H1 (cell line): ENCODE data around the gene NOD2. TPM values are rescaled to one million over a fixed set of nuclear protein-coding genes. Genes with fewer than 3 reads are reported as not detected.

ENCODE experiments used
- CTCF ChIA-PET: fragments of 300-600 bp; sonication (Branson Sonifier 250); formaldehyde crosslinking; loops from one replicate; lab custom pipeline; 2021; ENCODE audit not compliant: partially characterized antibody; lab: Charles Lee
- POLR2A ChIA-PET: fragments of 300-600 bp; sonication (Branson Sonifier 250); formaldehyde crosslinking; loops from one replicate; lab custom pipeline; 2021; ENCODE audit warnings: inconsistent platforms; ENCODE audit not compliant: partially characterized antibody; lab: Charles Lee
- DNase-seq, 2 experiments: peaks; one replicate each; pipeline versions ENCODE4 v3.0.0 to v3.0.0-alpha.2; 2010 to 2022; ENCODE audit warnings: low spot score in 2 of 2, low read depth in 1 of 2, mixed read lengths in 1 of 2
- FAIRE-seq: peaks from 2 replicates; lab custom pipeline; 2011; peaks lifted over from hg19 to GRCh38; lab: Jason Lieb, UNC
- H2AFZ ChIP-seq: 2 replicates; pipeline ENCODE4 v1.8.1; 2012; ENCODE audit warnings: low read length, inconsistent platforms
- H2AK5ac ChIP-seq: 2 replicates; pipeline ENCODE4 v1.6.1; 2013; ENCODE audit warnings: low read depth, low read length
- H2BK120ac ChIP-seq: replicated peaks from 2 replicates; pipeline ENCODE3; 2013; ENCODE audit warnings: low read depth, low read length, inconsistent platforms
- H2BK12ac ChIP-seq: 2 replicates; pipeline ENCODE4 v1.6.1; 2013; ENCODE audit warnings: low read depth, low read length
- H2BK15ac ChIP-seq: 2 replicates; pipeline ENCODE4 v1.6.1; 2013; ENCODE audit warnings: low read length
- H2BK20ac ChIP-seq: 2 replicates; pipeline ENCODE4 v1.6.1; 2013; ENCODE audit warnings: low read length
- H2BK5ac ChIP-seq: 2 replicates; pipeline ENCODE4 v1.6.1; 2013; ENCODE audit warnings: low read depth, low read length
- H3K14ac ChIP-seq: 2 replicates; pipeline ENCODE4 v1.6.1; 2013; ENCODE audit warnings: inconsistent platforms; ENCODE audit not compliant: insufficient read length
- H3K18ac ChIP-seq: 2 replicates; pipeline ENCODE4 v1.6.1; 2013; ENCODE audit warnings: low read length; ENCODE audit errors: extremely low read depth
- H3K23ac ChIP-seq: 2 replicates; pipeline ENCODE4 v1.6.1; 2013; ENCODE audit warnings: inconsistent platforms; ENCODE audit not compliant: insufficient read length
- H3K23me2 ChIP-seq: 2 replicates; pipeline ENCODE4 v1.6.1; 2013; ENCODE audit warnings: low read depth, low read length
- H3K27ac ChIP-seq: 2 replicates; pipeline ENCODE4 v1.6.1; 2011; ENCODE audit warnings: low read depth, low read length, inconsistent platforms
- H3K27me3 ChIP-seq, 4 experiments: replicated peaks in 1 of 4; 1 replicate in 1 of 4; 2 replicates in 3 of 4; pipeline versions ENCODE4 v1.6.1 to v1.8.1; 2011 to 2013; ENCODE audit warnings: low read length in 3 of 4, mild to moderate bottlenecking in 3 of 4, inconsistent platforms in 2 of 4, mixed read lengths in 2 of 4, moderate library complexity in 1 of 4; ENCODE audit not compliant: control insufficient read depth in 3 of 4, insufficient read depth in 3 of 4; ENCODE audit errors: extremely low read depth in 1 of 4
- H3K36me3 ChIP-seq, 4 experiments: 2 replicates each; pipeline versions ENCODE4 v1.6.1 to v1.8.1; 2011 to 2013; ENCODE audit warnings: mild to moderate bottlenecking in 4 of 4, low read length in 3 of 4, moderate library complexity in 2 of 4, control low read depth in 1 of 4, inconsistent platforms in 1 of 4; ENCODE audit not compliant: insufficient read depth in 4 of 4, control insufficient read depth in 2 of 4
- H3K4ac ChIP-seq: replicated peaks from 2 replicates; pipeline ENCODE3; 2013; ENCODE audit warnings: low read length, low read depth, mixed read lengths, inconsistent platforms; ENCODE audit not compliant: insufficient read length
- H3K4me1 ChIP-seq, 4 experiments: replicated peaks in 1 of 4; 1 replicate in 1 of 4; 2 replicates in 3 of 4; pipeline versions ENCODE4 v1.6.1 to v1.8.1; 2011 to 2013; ENCODE audit warnings: low read length in 3 of 4, inconsistent platforms in 2 of 4, mixed read lengths in 1 of 4; ENCODE audit not compliant: insufficient read depth in 4 of 4, control insufficient read depth in 3 of 4
- H3K4me2 ChIP-seq, 2 experiments: 2 replicates each; pipeline versions ENCODE4 v1.6.1 to v1.8.1; 2011 to 2013; ENCODE audit warnings: low read depth in 2 of 2, low read length in 2 of 2, control low read depth in 1 of 2, inconsistent platforms in 1 of 2, mild to moderate bottlenecking in 1 of 2; ENCODE audit not compliant: insufficient read depth in 1 of 2
- H3K4me3 ChIP-seq, 4 experiments: fragments of 200-600, 300-600 bp in 1 of 4; sonication (generic), shearing (Covaris generic), sonication (Bioruptor Twin) in 1 of 4; 2 replicates each; pipeline versions ENCODE4 v1.5.1 to v1.8.1; 2011 to 2016; ENCODE audit warnings: low read length in 4 of 4, low read depth in 3 of 4, control low read depth in 2 of 4, inconsistent platforms in 2 of 4, mild to moderate bottlenecking in 2 of 4, mixed read lengths in 1 of 4, moderate library complexity in 1 of 4; ENCODE audit not compliant: insufficient read depth in 2 of 4; ENCODE audit errors: extremely low read depth in 1 of 4
- H3K56ac ChIP-seq: replicated peaks from 2 replicates; pipeline ENCODE3; 2013; ENCODE audit warnings: low read depth, mild to moderate bottlenecking, mixed read lengths, low read length, inconsistent platforms; ENCODE audit not compliant: insufficient read length
- H3K79me1 ChIP-seq: 2 replicates; pipeline ENCODE4 v1.6.1; 2013; ENCODE audit warnings: low read depth, low read length, control low read depth
- H3K79me2 ChIP-seq, 2 experiments: 2 replicates each; pipeline versions ENCODE4 v1.6.1 to v1.8.1; 2012 to 2013; ENCODE audit warnings: low read length in 2 of 2, mild to moderate bottlenecking in 2 of 2, inconsistent platforms in 1 of 2; ENCODE audit not compliant: insufficient read depth in 2 of 2, control insufficient read depth in 1 of 2
- H3K9ac ChIP-seq, 4 experiments: replicated peaks in 1 of 4; 1 replicate in 1 of 4; 2 replicates in 3 of 4; pipeline versions ENCODE4 v1.6.1 to v1.8.1; 2011 to 2013; ENCODE audit warnings: low read depth in 3 of 4, low read length in 3 of 4, control low read depth in 2 of 4, mild to moderate bottlenecking in 2 of 4, moderate library complexity in 2 of 4, inconsistent platforms in 1 of 4; ENCODE audit errors: extremely low read depth in 1 of 4
- H3K9me3 ChIP-seq, 2 experiments: 2 replicates each; pipeline versions ENCODE4 v1.6.1 to v1.8.1; 2012 to 2013; ENCODE audit warnings: mild to moderate bottlenecking in 2 of 2, moderate library complexity in 2 of 2, control low read depth in 1 of 2, inconsistent platforms in 1 of 2, low read depth in 1 of 2, low read length in 1 of 2, mixed read lengths in 1 of 2; ENCODE audit not compliant: insufficient read depth in 2 of 2
- H4K20me1 ChIP-seq, 2 experiments: replicated peaks in 1 of 2; 2 replicates each; pipeline versions ENCODE3 to v1.8.1; 2011 to 2013; ENCODE audit warnings: inconsistent platforms in 2 of 2, low read length in 2 of 2, mild to moderate bottlenecking in 1 of 2; ENCODE audit not compliant: insufficient read depth in 2 of 2, control insufficient read depth in 1 of 2
- H4K5ac ChIP-seq: 2 replicates; pipeline ENCODE4 v1.6.1; 2013; ENCODE audit warnings: low read length, low read depth, mixed read lengths, inconsistent platforms; ENCODE audit not compliant: insufficient read length
- H4K8ac ChIP-seq: 2 replicates; pipeline ENCODE4 v1.8.0; 2013; ENCODE audit warnings: mild to moderate bottlenecking, moderate library complexity, low read length, inconsistent platforms; ENCODE audit not compliant: insufficient read depth; ENCODE audit errors: extremely low read depth
- H4K91ac ChIP-seq: replicated peaks from 2 replicates; pipeline ENCODE3; 2013; ENCODE audit warnings: low read length, mixed read lengths, inconsistent platforms; ENCODE audit not compliant: insufficient read length
- CHD2 ChIP-seq: IDR thresholded peaks from 2 replicates; pipeline ENCODE4 v1.6.1; 2012; ENCODE audit warnings: low read length, improper control_type of control experiment
- EZH2 ChIP-seq: fragments of 200-600 bp; sonication (generic); IDR thresholded peaks from 2 replicates; pipeline ENCODE4 v1.7.1; 2012; ENCODE audit warnings: low read depth, mild to moderate bottlenecking, moderate library complexity, low read length, inconsistent platforms; ENCODE audit not compliant: severe bottlenecking
- GTF2F1 ChIP-seq: IDR thresholded peaks from 2 replicates; pipeline ENCODE4 v1.6.1; 2012; ENCODE audit warnings: low read depth, low read length, improper control_type of control experiment, borderline replicate concordance
- SP2 ChIP-seq: IDR thresholded peaks from 2 replicates; pipeline ENCODE4 v1.6.1; 2012; ENCODE audit warnings: mild to moderate bottlenecking, low read length, inconsistent platforms
- SP4 ChIP-seq: IDR thresholded peaks from 2 replicates; pipeline ENCODE4 v1.6.1; 2012; ENCODE audit warnings: low read length, inconsistent platforms
- SUZ12 ChIP-seq: fragments of 200-600 bp; sonication (generic); IDR thresholded peaks from 2 replicates; pipeline ENCODE4 v1.6.1; 2012; ENCODE audit warnings: mild to moderate bottlenecking, inconsistent platforms, low read length, moderate library complexity, mixed read lengths
- WGBS, 2 experiments: shearing (Covaris generic) in 1 of 2; methylation state at CpG; one replicate each; pipeline versions ENCODE4 v1.1.6 to v1.1.7; 2013 to 2015; ENCODE audit warnings: low lambda C conversion rate in 2 of 2, mixed read lengths in 2 of 2, inconsistent platforms in 1 of 2, low coverage in 1 of 2, missing lambda C conversion rate in 1 of 2; ENCODE audit not compliant: insufficient replicate concordance in 2 of 2, insufficient coverage in 1 of 2, insufficient read length in 1 of 2; ENCODE audit errors: extremely low coverage in 1 of 2, missing lambda C conversion rate in 1 of 2; 5-methylcytosine and 5-hydroxymethylcytosine counted together
- polyA plus RNA-seq, 7 experiments: library from polyadenylated mRNA; depleted of rRNA in 3 of 7; stranded (reverse) in 5 of 7; unstranded in 2 of 7; fragments of >200 nt in 5 of 7; fragments of 200-250 nt in 2 of 7; gene quantifications; 1 replicate in 5 of 7; 2 replicates in 1 of 7; 4 replicates in 1 of 7; pipeline versions ENCODE4 v1.2.1 to v1.2.3, GENCODE V29; 2011 to 2013; ENCODE audit warnings: missing spikeins in 2 of 7, mixed read lengths in 2 of 7
- total RNA-seq: library from RNA; stranded (reverse); fragmentation: NEBNext Ultra II Directional; extraction: Animal tissue kit (Norgen Biotek cat#: 25700); gene quantifications from 2 replicates; pipeline ENCODE4 v1.2.1, GENCODE V29; 2021

The NOD2 gene
- total and polyA plus RNA-seq, 2 of the 8 experiments (the other 6 are each of a cell fraction or from before 2014, with no cell fraction given): 0.37 to 0.42 TPM

DNA sequence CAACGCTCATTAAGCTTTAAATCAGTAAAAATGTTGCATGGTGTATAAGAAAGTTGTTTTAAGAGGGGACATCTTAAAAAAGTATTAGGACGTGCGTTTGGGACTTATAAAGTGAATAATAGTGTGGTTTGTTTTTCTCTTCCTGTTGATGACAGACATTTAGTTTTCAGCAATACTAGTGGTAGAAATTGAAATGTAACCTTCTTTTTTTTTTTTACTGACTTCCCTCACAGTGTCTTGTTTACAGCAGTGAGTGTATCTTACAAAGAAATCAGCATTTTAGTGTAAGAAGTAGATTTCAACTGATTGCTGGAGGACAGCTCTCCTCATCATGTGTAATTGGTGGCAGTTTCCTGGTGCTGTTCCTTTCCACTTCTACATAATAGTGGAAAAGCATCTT, 88.1 kb downstream of the NOD2 start:
- DNase-seq (no peak), FAIRE-seq (no peak)
- Histone ChIP-seq H3K14ac (no peak overlapping the region), H2BK5ac (no peak overlapping the region), H3K4me3 (no peak overlapping the region), H2BK12ac (no peak overlapping the region), H3K36me3 (no peaks in the 10 kb centered on the region; a peak in 1 of 8 replicates), H3K4me1 (no peaks in the 10 kb centered on the region), H4K20me1 (no peaks in the 10 kb centered on the region), H3K4ac (no peak overlapping the region), H3K56ac (no peak overlapping the region), H2BK120ac (no peak overlapping the region), H4K91ac (no peak overlapping the region), H2BK20ac (no peak overlapping the region), H4K5ac (no peak overlapping the region), H3K27me3 (no peaks in the 10 kb centered on the region), H3K4me2 (no peak overlapping the region), H3K18ac (no peak overlapping the region), H2AFZ (no peak overlapping the region), H4K8ac (no peak overlapping the region), H3K27ac (no peak overlapping the region), H2BK15ac (no peak overlapping the region), H3K9ac (no peak overlapping the region), H3K79me2 (no peaks in the 10 kb centered on the region), H2AK5ac (no peak overlapping the region), H3K79me1 (no peaks in the 10 kb centered on the region), H3K23me2 (no peaks in the 10 kb centered on the region), H3K23ac (no peak overlapping the region), H3K9me3 (no peaks in the 10 kb centered on the region)
- ChIA-PET CTCF (interaction anchor here (0.6 to 2.3 kb wide), 18 partner anchors 12 to 1028 kb away, joined by 3 to 17 read pairs (median 3); no protein-coding TSS in a partner anchor), POLR2A (interaction anchor here (0.6 to 0.7 kb wide), 3 partner anchors 23 to 29 kb away, joined by 3 read pairs; no protein-coding TSS in a partner anchor)
- TF ChIP-seq SP4 (no peak), GTF2F1 (no peak), SP2 (no peak), EZH2 (no peak), SUZ12 (no peak), CHD2 (no peak)
- 77 to 100% methylated on average over 2 to 3 of the region's 3 CpGs for WGBS, 2 experiments
